ENCODE data around the gene PLCL1. TPM values are rescaled to one million over a fixed set of nuclear protein-coding genes. Genes with fewer than 3 reads are reported as not detected.

PLCL1 gene
- polyA plus RNA-seq, 1 of the 3 experiments (the other 2 are of a cell fraction) = 7.7 TPM

DNA sequence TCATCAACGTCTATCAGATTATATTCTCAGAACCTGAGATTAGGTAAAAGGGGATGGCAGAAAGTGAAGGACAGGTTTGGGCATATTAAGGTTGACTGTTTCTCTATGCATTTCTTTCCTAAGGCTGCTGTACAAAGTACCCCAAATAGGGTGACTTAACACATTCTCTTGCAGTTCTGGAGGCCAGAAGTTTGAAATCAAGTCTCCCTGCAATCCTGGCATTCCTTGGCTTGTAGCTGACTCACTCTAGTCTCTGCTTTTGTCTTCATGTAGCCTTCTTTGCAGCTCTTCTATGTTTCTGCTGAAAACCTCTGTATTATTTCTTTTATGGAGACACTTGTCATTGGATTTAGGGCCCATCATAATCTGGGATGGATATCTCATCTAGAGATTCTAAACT is 364.3 kb downstream of the PLCL1 start:
- no peaks in the 10 kb centered on the region for H3K36me3 ChIP-seq (replicated peaks in 1 of 2; ENCODE audit: control insufficient read depth in 1 of 2, insufficient read depth in 2 of 2, low read length in 1 of 2)
- no peak overlapping the region for H3K9ac ChIP-seq
- no peaks in the 10 kb centered on the region for H3K27me3 ChIP-seq (ENCODE audit: insufficient read depth)
- no peaks in the 10 kb centered on the region for H3F3A ChIP-seq (replicated peaks; ENCODE audit: insufficient read depth)
- no peak for DNase-seq
- CTCF ChIA-PET = no interaction called here
- H3K27ac ChIP-seq (ENCODE audit: low read depth in 2 of 2, low read length in 1 of 2) = no peak overlapping the region
- peaks cover 0 to 4% of the 10 kb centered on the region in 2 experiments; a peak in 2 of 4 replicates for H3K4me1 ChIP-seq (ENCODE audit: control insufficient read depth in 1 of 2, insufficient read depth in 2 of 2, low read depth in 1 of 2, low read length in 1 of 2)
- no peaks in the 10 kb centered on the region for H4K20me1 ChIP-seq (ENCODE audit: insufficient read depth)
- H3K79me2 ChIP-seq (ENCODE audit: insufficient read depth) = no peaks in the 10 kb centered on the region
- no peak overlapping the region for H3K4me2 ChIP-seq
- H2AFZ ChIP-seq (ENCODE audit: low read depth) = no peak overlapping the region
- TF ChIP-seq SIN3A (IDR thresholded peaks at IDR 0.05; ENCODE audit: borderline replicate concordance, low read depth, low read length) = no peak
- TF ChIP-seq, protein P1, sequence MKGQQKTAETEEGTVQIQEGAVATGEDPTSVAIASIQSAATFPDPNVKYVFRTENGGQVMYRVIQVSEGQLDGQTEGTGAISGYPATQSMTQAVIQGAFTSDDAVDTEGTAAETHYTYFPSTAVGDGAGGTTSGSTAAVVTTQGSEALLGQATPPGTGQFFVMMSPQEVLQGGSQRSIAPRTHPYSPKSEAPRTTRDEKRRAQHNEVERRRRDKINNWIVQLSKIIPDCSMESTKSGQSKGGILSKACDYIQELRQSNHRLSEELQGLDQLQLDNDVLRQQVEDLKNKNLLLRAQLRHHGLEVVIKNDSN (IDR thresholded peaks at IDR 0.05; ENCODE audit: borderline replicate concordance, low read depth) = no peak
- TF ChIP-seq RAD21 (IDR thresholded peaks at IDR 0.05; ENCODE audit: low read length) = no peak
- POLR2A ChIA-PET = no interaction called here
- no peaks in the 10 kb centered on the region for H3K9me2 ChIP-seq
- H3K4me3 ChIP-seq (ENCODE audit: low read depth in 2 of 2, low read length in 1 of 2) = no peak overlapping the region
- no peaks in the 10 kb centered on the region for H3K9me3 ChIP-seq
- WGBS (ENCODE audit: low lambda C conversion rate) = 67% methylated on average over 1 of the region's 1 CpG

DNA sequence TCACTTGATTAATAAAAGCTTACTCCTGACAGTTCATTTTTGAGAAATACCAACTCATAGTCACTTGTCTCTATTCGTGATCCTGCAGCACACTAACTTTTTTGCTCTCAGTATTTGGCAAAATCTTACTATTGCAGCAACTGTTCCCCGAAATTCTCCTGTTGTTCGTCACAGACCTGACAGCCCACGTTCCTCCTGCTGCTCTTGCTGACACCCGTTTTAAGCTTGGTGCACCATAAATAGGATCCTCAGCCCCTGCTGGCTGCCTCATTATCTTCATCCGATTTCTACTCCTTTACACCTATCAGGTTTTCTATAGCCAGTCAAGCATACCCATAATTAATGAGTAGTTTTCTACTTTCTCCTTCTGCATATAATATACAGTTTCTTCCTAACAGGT is 368.8 kb downstream of the PLCL1 start:
- H4K20me1 ChIP-seq (ENCODE audit: insufficient read depth) = no peaks in the 10 kb centered on the region
- TF ChIP-seq GATA2 (CRISPR knock-in tag; IDR thresholded peaks at IDR 0.05) (no peak), RXRA (IDR thresholded peaks at IDR 0.05; ENCODE audit: borderline replicate concordance, low read depth) (no peak), ELF1 (IDR thresholded peaks at IDR 0.05) (no peak), TCF12 (IDR thresholded peaks at IDR 0.05) (no peak), RAD21 (IDR thresholded peaks at IDR 0.05; ENCODE audit: low read length) (no peak), POLR2AphosphoS5 (IDR thresholded peaks at IDR 0.05; ENCODE audit: low read depth, low read length) (no peak)
- POLR2A ChIA-PET = no interaction called here
- H3K4me3 ChIP-seq (ENCODE audit: low read depth in 2 of 2, low read length in 1 of 2) = no peak overlapping the region
- CTCF ChIA-PET = interaction anchor here (0.6 kb wide), 1 partner anchor 75 kb away, joined by 3 read pairs; no protein-coding TSS in a partner anchor
- 0 out of 2 replicates have a peak, but pooled peaks cover 4% of the 10 kb centered on the region for H3K9me3 ChIP-seq
- WGBS (ENCODE audit: low lambda C conversion rate) = 53% methylated on average over 6 of the region's 6 CpGs
- no peaks in the 10 kb centered on the region for H3F3A ChIP-seq (replicated peaks; ENCODE audit: insufficient read depth)
- H3K9me2 ChIP-seq = no peaks in the 10 kb centered on the region
- no peak for DNase-seq
- no peaks in the 10 kb centered on the region for H3K79me2 ChIP-seq (ENCODE audit: insufficient read depth)
- no peak overlapping the region for H3K4me2 ChIP-seq
- no peak overlapping the region for H3K27ac ChIP-seq (ENCODE audit: low read depth in 2 of 2, low read length in 1 of 2)
- H3K9ac ChIP-seq = no peak overlapping the region
- H3K4me1 ChIP-seq (ENCODE audit: control insufficient read depth in 1 of 2, insufficient read depth in 2 of 2, low read depth in 1 of 2, low read length in 1 of 2) = peaks cover 0 to 4% of the 10 kb centered on the region in 2 experiments; a peak in 2 of 4 replicates
- H3K27me3 ChIP-seq (ENCODE audit: insufficient read depth) = no peaks in the 10 kb centered on the region
- no peak overlapping the region for H2AFZ ChIP-seq (ENCODE audit: low read depth)
- H3K36me3 ChIP-seq (replicated peaks in 1 of 2; ENCODE audit: control insufficient read depth in 1 of 2, insufficient read depth in 2 of 2, low read length in 1 of 2) = no peaks in the 10 kb centered on the region

DNA sequence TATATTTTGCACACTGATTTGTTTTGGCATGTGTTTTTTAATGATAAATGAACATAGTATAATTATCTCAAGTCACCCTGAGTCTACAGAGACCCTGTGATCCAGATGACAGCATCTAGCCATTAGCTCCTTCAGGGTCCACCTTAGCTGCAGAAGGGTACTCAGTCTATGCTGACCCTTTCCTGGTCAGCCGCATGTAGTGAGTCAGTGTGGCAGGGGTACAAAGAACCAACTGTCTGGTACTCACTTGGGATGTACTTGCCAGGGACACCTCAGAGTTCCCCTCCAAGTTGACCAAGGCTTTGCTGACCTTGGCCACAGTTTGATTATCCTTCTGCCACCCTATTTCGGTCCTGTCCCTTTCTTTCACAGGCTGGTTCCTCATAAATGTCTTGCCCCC is 369.5 kb downstream of the PLCL1 start:
- Histone ChIP-seq H3K79me2 (ENCODE audit: insufficient read depth) (no peaks in the 10 kb centered on the region), H3F3A (replicated peaks; ENCODE audit: insufficient read depth) (no peaks in the 10 kb centered on the region), H3K27ac (ENCODE audit: low read depth in 2 of 2, low read length in 1 of 2) (no peak overlapping the region), H3K4me1 (ENCODE audit: control insufficient read depth in 1 of 2, insufficient read depth in 2 of 2, low read depth in 1 of 2, low read length in 1 of 2) (peaks cover 0 to 4% of the 10 kb centered on the region in 2 experiments; a peak in 2 of 4 replicates), H4K20me1 (ENCODE audit: insufficient read depth) (no peaks in the 10 kb centered on the region), H3K9me2 (no peaks in the 10 kb centered on the region), H3K4me2 (no peak overlapping the region), H3K36me3 (replicated peaks in 1 of 2; ENCODE audit: control insufficient read depth in 1 of 2, insufficient read depth in 2 of 2, low read length in 1 of 2) (no peaks in the 10 kb centered on the region), H3K9ac (no peak overlapping the region), H3K9me3 (0 out of 2 replicates have a peak, but pooled peaks cover 9% of the 10 kb centered on the region), H3K4me3 (ENCODE audit: low read depth in 2 of 2, low read length in 1 of 2) (no peak overlapping the region), H2AFZ (ENCODE audit: low read depth) (no peak overlapping the region), H3K27me3 (ENCODE audit: insufficient read depth) (no peaks in the 10 kb centered on the region)
- no peak for DNase-seq
- TF ChIP-seq, protein P2, sequence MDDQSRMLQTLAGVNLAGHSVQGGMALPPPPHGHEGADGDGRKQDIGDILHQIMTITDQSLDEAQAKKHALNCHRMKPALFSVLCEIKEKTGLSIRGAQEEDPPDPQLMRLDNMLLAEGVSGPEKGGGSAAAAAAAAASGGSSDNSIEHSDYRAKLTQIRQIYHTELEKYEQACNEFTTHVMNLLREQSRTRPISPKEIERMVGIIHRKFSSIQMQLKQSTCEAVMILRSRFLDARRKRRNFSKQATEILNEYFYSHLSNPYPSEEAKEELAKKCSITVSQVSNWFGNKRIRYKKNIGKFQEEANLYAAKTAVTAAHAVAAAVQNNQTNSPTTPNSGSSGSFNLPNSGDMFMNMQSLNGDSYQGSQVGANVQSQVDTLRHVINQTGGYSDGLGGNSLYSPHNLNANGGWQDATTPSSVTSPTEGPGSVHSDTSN (IDR thresholded peaks at IDR 0.05) = no peak
- TF ChIP-seq FOXM1 (IDR thresholded peaks at IDR 0.05; ENCODE audit: low read depth) (no peak), TAF1 (IDR thresholded peaks at IDR 0.05; ENCODE audit: borderline replicate concordance, low read depth, low read length) (no peak), POLR2AphosphoS5 (IDR thresholded peaks at IDR 0.05; ENCODE audit: low read depth, low read length) (no peak), TCF12 (IDR thresholded peaks at IDR 0.05) (no peak), MEF2A (IDR thresholded peaks at IDR 0.05; ENCODE audit: borderline replicate concordance, low read depth) (no peak), GABPA (IDR thresholded peaks at IDR 0.05; ENCODE audit: low read depth) (no peak), RCOR1 (IDR thresholded peaks at IDR 0.05; ENCODE audit: low read length) (no peak), FOSL2 (IDR thresholded peaks at IDR 0.05; ENCODE audit: borderline replicate concordance, low read depth) (no peak), ELF1 (IDR thresholded peaks at IDR 0.05) (no peak), CHD2 (IDR thresholded peaks at IDR 0.05; ENCODE audit: low read length, partially characterized antibody) (no peak), TEAD4 (IDR thresholded peaks at IDR 0.05; ENCODE audit: borderline replicate concordance, insufficient read depth) (no peak)
- TF ChIP-seq, protein P3, sequence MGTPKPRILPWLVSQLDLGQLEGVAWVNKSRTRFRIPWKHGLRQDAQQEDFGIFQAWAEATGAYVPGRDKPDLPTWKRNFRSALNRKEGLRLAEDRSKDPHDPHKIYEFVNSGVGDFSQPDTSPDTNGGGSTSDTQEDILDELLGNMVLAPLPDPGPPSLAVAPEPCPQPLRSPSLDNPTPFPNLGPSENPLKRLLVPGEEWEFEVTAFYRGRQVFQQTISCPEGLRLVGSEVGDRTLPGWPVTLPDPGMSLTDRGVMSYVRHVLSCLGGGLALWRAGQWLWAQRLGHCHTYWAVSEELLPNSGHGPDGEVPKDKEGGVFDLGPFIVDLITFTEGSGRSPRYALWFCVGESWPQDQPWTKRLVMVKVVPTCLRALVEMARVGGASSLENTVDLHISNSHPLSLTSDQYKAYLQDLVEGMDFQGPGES (IDR thresholded peaks at IDR 0.05; ENCODE audit: low read depth, low read length) = no peak
- TF ChIP-seq, protein P4, sequence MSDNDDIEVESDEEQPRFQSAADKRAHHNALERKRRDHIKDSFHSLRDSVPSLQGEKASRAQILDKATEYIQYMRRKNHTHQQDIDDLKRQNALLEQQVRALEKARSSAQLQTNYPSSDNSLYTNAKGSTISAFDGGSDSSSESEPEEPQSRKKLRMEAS (IDR thresholded peaks at IDR 0.05; ENCODE audit: low read depth) = no peak
- CTCF ChIA-PET = no interaction called here
- POLR2A ChIA-PET = no interaction called here
- WGBS (ENCODE audit: low lambda C conversion rate) = 53% methylated on average over 2 of the region's 2 CpGs

Data from SK-N-SH (cell line).